CD4-positive, alpha-beta T cell treated with Interleukin-17A for 4 hours (primary cell): ENCODE measurements around the gene BORCS8.
"Not testable (repeated sequence)": the region's sequence is repeated elsewhere in the genome, so short reads cannot be mapped to it uniquely, and the experiment has no call there.

Source experiments
- DNase-seq: peaks from one replicate; pipeline ENCODE4 v3.0.0-alpha.2; 2020; ENCODE audit warnings: mixed read lengths

Gene BORCS8

GRCh38 chr19:19192078-19192882 is at the start of gene BORCS8, which contains the start of gene RFXANK:
TSS of gene BORCS8 (minus strand) at chr19:19192152. CDS start at chr19:19192117, 35 bp downstream.
TSS of gene RFXANK (plus strand) at chr19:19192258. CDS start at chr19:19193947, 1,689 bp downstream.
- peak; percentile 99 for DNase-seq

- DNase-seq, result no peak
These were observed 48.5 kb upstream of the BORCS8 start for GRCh38 chr19:19240476-19240875.

GRCh38 chr19:19239675-19240074 is 47.7 kb upstream of the BORCS8 start:
- DNase-seq, result no peak

GRCh38 chr19:19238126-19238894 is 46.4 kb upstream of the BORCS8 start:
- DNase-seq, result no peak

GRCh38 chr19:19236173-19236572 is 44.2 kb upstream of the BORCS8 start:
- no peak for DNase-seq

- no peak for DNase-seq
These were observed 42.4 kb upstream of the BORCS8 start for GRCh38 chr19:19234220-19234816.

GRCh38 chr19:19232261-19232721 is 40.3 kb upstream of the BORCS8 start:
- no peak for DNase-seq

- no peak for DNase-seq
These were observed 39.0 kb upstream of the BORCS8 start for GRCh38 chr19:19230999-19231398.

- DNase-seq, result no peak
These were observed 37.7 kb upstream of the BORCS8 start for GRCh38 chr19:19229701-19230100.

GRCh38 chr19:19227217-19227616 is 35.3 kb upstream of the BORCS8 start:
- DNase-seq, result no peak

- DNase-seq, result no peak
These were observed 34.7 kb upstream of the BORCS8 start for GRCh38 chr19:19226663-19227062.

- DNase-seq, result no peak
These were observed 34.3 kb upstream of the BORCS8 start for GRCh38 chr19:19226204-19226603.

- DNase-seq, result peak; percentile 85
These were observed 33.0 kb upstream of the BORCS8 start for GRCh38 chr19:19224852-19225494.

GRCh38 chr19:19224150-19224851 is 32.3 kb upstream of the BORCS8 start:
- no peak for DNase-seq

- no peak for DNase-seq
These were observed 31.7 kb upstream of the BORCS8 start for GRCh38 chr19:19223636-19224035.

- DNase-seq, result no peak
These were observed 31.1 kb upstream of the BORCS8 start for GRCh38 chr19:19223060-19223459.

GRCh38 chr19:19221000-19221399 is 29.0 kb upstream of the BORCS8 start:
- DNase-seq, result not testable (repeated sequence)

GRCh38 chr19:19218911-19219310 is 27.0 kb upstream of the BORCS8 start:
- no peak for DNase-seq

GRCh38 chr19:19217099-19217498 is 25.1 kb upstream of the BORCS8 start:
- no peak for DNase-seq

GRCh38 chr19:19215792-19216191 is 23.8 kb upstream of the BORCS8 start:
- no peak for DNase-seq

GRCh38 chr19:19214892-19215291 is 22.9 kb upstream of the BORCS8 start:
- peak; percentile 38 for DNase-seq

- no peak for DNase-seq
These were observed 22.2 kb upstream of the BORCS8 start for GRCh38 chr19:19214159-19214490.
